NB4 (cell line): Measurements from ENCODE around the gene NDOR1.

Experiments
- DNase-seq: peaks from one replicate; pipeline ENCODE4 v3.0.0; 2010; ENCODE audit warnings: low read depth
- H3K4me3 ChIP-seq: one replicate; pipeline ENCODE4 v1.5.1; 2011; ENCODE audit warnings: mild to moderate bottlenecking, low read depth, low read length, moderate library complexity
- CTCF ChIP-seq: IDR thresholded peaks from one replicate; pipeline ENCODE4 v1.5.1; 2012; ENCODE audit warnings: low read depth, low read length
- MAX ChIP-seq: IDR thresholded peaks from 2 replicates; pipeline ENCODE4 v1.6.1; 2011; ENCODE audit warnings: low read depth, low read length
- MYC ChIP-seq: IDR thresholded peaks from 2 replicates; pipeline ENCODE4 v1.6.1; 2011; ENCODE audit warnings: low read depth, low read length
- POLR2A ChIP-seq: IDR thresholded peaks from 2 replicates; pipeline ENCODE4 v1.6.1; 2011; ENCODE audit warnings: mild to moderate bottlenecking; ENCODE audit not compliant: insufficient read length; ENCODE audit errors: extremely low read depth

Gene NDOR1

GRCh38 chr9:137171149-137171900, 34.2 kb upstream of the NDOR1 start:
- no peak for TF ChIP-seq MAX
- no peak for TF ChIP-seq CTCF
- TF ChIP-seq MYC = no peak
- no peak for TF ChIP-seq POLR2A
- DNase-seq = no peak
- H3K4me3 ChIP-seq = no peak overlapping the region

DNA sequence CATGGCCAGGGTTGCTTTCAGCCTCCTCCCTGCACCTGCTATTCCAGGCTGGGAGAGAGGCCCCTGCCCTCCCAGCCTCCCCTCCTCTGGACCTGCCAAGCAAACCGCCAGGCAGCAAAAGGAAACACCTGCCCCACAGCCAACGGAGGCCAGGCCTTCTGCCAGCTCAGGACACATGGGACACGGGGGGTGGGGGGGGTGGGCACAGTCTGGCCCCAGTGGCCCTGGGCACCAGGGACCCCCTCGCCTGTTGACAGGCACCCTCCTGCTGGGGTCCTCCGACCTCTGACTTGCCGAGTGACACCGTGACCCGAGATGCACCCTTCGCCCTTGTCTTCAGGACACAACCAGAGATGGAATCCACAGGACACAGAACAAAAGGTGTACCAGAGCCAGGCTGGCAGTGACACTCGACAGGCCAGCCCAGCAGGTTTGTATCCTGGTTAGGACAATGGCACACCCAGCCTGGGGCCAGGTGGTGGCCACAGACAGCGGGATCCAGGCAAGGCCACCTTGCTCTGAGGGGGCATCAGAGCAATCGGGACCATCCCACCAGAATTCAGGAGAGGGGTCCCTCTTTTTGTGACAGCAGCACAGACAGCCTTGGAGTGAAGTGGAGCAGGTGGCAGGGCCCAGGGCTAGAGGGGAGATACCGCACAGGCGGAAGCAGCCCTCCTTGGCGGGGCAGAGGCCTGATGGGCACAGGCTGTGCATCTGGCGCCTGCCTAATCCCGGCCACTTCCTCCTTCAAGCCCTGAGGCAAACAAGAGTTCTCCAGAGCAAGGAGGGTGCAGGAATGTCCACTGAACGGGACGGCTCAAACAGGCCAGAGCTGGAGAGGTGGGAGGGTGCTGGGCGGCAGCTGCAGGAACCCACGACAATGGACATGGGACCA, 32.4 kb upstream of the NDOR1 start:
- DNase-seq = no peak
- TF ChIP-seq POLR2A (no peak), MAX (no peak), CTCF (no peak), MYC (no peak)
- no peak overlapping the region for H3K4me3 ChIP-seq

DNA sequence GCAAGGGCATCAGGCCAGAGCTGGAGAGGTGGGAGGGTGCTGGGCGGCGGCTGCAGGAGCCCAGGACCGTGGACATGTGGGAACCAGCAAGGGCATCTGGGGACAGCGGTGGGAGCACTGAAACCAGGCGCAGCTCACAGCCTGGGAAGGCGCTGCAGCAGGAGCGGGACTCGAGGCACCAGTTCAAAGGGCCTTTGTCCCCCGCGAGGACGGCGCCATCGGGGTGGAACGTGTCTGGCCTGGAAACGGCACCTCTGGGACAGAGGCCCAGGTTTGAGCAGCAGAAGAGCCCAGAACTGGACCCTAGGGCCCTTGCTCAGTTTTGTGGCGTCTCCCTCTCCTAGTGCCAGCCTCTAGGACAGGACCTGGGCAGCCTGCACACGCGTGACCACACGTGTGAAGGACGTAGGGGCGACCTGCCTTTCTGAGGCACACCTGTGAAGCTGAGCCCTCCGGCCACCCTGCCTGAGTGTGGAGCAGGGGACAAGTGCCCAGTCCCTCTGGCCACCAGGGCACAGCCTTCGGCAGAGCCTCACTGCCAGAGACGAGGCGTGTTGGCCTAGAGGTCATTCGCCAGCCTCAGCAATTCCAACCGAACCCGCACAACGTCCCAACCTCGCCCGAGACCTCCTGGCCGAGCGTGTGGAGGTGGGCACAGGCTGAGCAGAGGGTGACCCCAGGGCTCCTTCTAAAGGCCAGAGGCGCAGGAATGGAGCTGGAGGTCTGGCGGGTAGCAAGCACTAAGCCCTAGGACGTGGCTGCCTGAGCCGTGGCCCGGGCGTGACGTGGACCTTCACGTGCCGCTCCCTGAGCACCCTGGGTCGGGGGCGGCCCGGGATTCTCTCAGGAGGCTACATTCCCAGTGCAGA, 31.5 kb upstream of the NDOR1 start:
- no peak for TF ChIP-seq POLR2A
- no peak for TF ChIP-seq MAX
- H3K4me3 ChIP-seq = no peak overlapping the region
- DNase-seq = no peak

DNA sequence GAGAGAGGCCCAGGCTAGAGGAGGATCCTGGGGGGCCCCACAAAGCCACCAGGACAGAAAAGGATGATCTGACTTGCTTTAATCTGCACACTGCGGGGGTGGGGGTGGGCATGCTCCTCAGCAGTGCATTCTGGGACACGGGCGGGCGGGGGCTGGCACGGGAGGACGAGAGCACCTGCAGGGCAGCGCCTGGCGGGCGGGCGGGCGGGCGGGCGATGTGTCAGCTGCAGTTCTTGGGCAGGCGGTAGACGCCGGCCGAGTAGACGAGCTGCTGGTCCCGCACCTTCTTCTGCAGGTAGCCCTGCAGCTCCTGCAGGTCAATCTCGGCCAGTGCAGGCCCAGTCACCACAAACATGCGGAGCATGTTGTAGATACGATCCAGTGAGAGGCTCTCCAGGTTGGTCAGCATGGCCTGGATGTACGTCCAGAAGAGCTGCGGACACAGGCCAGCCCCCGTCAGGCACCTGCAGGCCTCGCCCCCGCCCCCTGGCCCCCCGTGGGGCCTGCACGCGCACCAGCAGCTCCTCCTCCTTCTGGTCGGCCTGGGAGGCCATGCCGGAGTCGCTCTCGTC, 30.7 kb upstream of the NDOR1 start:
- DNase-seq = no peak
- no peak overlapping the region for H3K4me3 ChIP-seq
- TF ChIP-seq MAX (no peak), CTCF (no peak), MYC (no peak), POLR2A (no peak)

DNA sequence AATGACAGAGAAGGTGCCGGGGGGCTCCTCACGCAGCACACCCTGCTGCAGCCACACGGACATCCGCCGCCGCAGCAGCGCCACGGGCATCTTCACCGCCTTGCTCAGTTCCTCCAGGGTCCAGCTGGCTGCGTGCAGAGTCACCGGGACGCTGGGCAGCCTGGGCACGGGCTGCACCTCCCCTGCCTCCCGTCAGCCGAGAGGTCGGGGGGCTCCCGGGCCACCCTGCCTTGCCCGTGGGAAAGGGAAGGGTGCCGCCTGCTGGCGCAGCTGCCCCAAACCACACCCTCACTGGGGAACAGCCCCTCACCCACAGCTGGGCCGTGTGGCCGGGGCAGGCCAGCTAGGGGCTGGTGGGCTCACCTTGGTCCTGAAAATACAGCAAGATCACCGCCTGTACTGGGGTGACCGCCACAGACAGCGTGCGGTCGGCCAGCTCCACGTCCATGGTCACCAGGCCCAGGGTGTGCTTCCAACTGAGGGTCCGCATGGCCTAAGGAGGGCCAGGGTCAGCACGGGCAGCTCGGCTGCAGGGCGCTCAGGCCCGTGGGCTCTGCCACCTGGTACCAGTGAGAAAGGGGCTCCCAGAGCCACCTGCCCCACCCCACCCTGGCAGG, 30.0 kb upstream of the NDOR1 start:
- DNase-seq = no peak
- H3K4me3 ChIP-seq = no peak overlapping the region
- TF ChIP-seq CTCF = no peak
